Liver (tissue), 9 donors: ENCODE measurements around the gene FAM227B. TPM values are rescaled to one million over a fixed set of nuclear protein-coding genes. Genes with fewer than 3 reads are reported as not detected.

Experiments used
- DNase-seq: peaks from one replicate; pipeline ENCODE4 v3.0.0-alpha.2; 2017; ENCODE audit warnings: low spot score
- H3K27ac ChIP-seq, 2 donors: one replicate each; pipeline ENCODE4 v1.7.0; 2013; ENCODE audit warnings: inconsistent platforms in 2 of 2, low read length in 2 of 2, control low read depth in 1 of 2, low read depth in 1 of 2, mild to moderate bottlenecking in 1 of 2
- H3K27me3 ChIP-seq, 4 donors: one replicate each; pipeline versions ENCODE4 v1.6.1 to v1.7.0; 2013; ENCODE audit warnings: low read length in 3 of 4, inconsistent platforms in 1 of 4, mild to moderate bottlenecking in 1 of 4, moderate library complexity in 1 of 4; ENCODE audit not compliant: control insufficient read depth in 4 of 4, insufficient read depth in 4 of 4
- H3K36me3 ChIP-seq, 4 donors: one replicate each; pipeline versions ENCODE4 v1.6.1 to v1.7.0; 2013; ENCODE audit warnings: low read length in 3 of 4, mild to moderate bottlenecking in 3 of 4, low read depth in 1 of 4, moderate library complexity in 1 of 4; ENCODE audit not compliant: control insufficient read depth in 4 of 4, insufficient read depth in 3 of 4
- H3K4me1 ChIP-seq, 4 donors: one replicate each; pipeline versions ENCODE4 v1.6.1 to v1.7.0; 2013; ENCODE audit warnings: low read length in 3 of 4, mild to moderate bottlenecking in 3 of 4, moderate library complexity in 1 of 4; ENCODE audit not compliant: control insufficient read depth in 4 of 4, insufficient read depth in 4 of 4
- H3K4me3 ChIP-seq, 3 donors: one replicate each; pipeline versions ENCODE4 v1.6.1 to v1.7.0; 2013; ENCODE audit warnings: low read length in 3 of 3, control low read depth in 1 of 3, low read depth in 1 of 3, mild to moderate bottlenecking in 1 of 3
- H3K9ac ChIP-seq, 2 donors: one replicate each; pipeline ENCODE4 v1.7.0; 2013; ENCODE audit warnings: low read length in 2 of 2, mild to moderate bottlenecking in 2 of 2, moderate library complexity in 2 of 2, control low read depth in 1 of 2, low read depth in 1 of 2
- H3K9me3 ChIP-seq, 4 donors: one replicate each; pipeline versions ENCODE4 v1.6.1 to v1.7.0; 2013; ENCODE audit warnings: low read length in 3 of 4; ENCODE audit not compliant: control insufficient read depth in 4 of 4
- EGR1 ChIP-seq, 2 donors: IDR thresholded peaks; 2 replicates each; pipeline ENCODE4 v1.6.1; 2016 to 2018; ENCODE audit warnings: antibody characterized with exemption in 2 of 2, low read depth in 2 of 2
- FOXA1 ChIP-seq: IDR thresholded peaks from 2 replicates; pipeline ENCODE4 v1.6.1; 2016; ENCODE audit warnings: antibody characterized with exemption
- FOXA2 ChIP-seq: IDR thresholded peaks from 2 replicates; pipeline ENCODE4 v1.6.1; 2016; ENCODE audit warnings: antibody characterized with exemption
- GABPA ChIP-seq, 2 donors: IDR thresholded peaks in 1 of 2; conservative IDR thresholded peaks in 1 of 2; 2 replicates each; pipeline ENCODE4 v1.6.1; 2016; ENCODE audit warnings: antibody characterized with exemption in 2 of 2, mild to moderate bottlenecking in 1 of 2, moderate library complexity in 1 of 2
- HNF4A ChIP-seq, 2 donors: conservative IDR thresholded peaks; 2 replicates each; pipeline ENCODE4 v1.6.1; 2016; ENCODE audit warnings: antibody characterized with exemption in 2 of 2, mild to moderate bottlenecking in 2 of 2
- JUND ChIP-seq, 2 donors: IDR thresholded peaks; 2 replicates each; pipeline ENCODE4 v1.6.1; 2016; ENCODE audit warnings: antibody characterized with exemption in 2 of 2
- NR2F2 ChIP-seq: IDR thresholded peaks from 2 replicates; pipeline ENCODE4 v1.6.1; 2016; ENCODE audit warnings: antibody characterized with exemption
- RAD21 ChIP-seq, 2 donors: IDR thresholded peaks; 2 replicates each; pipeline ENCODE4 v1.6.1; 2016; ENCODE audit warnings: antibody characterized with exemption in 2 of 2, mild to moderate bottlenecking in 2 of 2
- RXRA ChIP-seq, 2 donors: IDR thresholded peaks; 2 replicates each; pipeline ENCODE4 v1.6.1; 2017 to 2018; ENCODE audit warnings: antibody characterized with exemption in 2 of 2, mild to moderate bottlenecking in 1 of 2
- SP1 ChIP-seq: IDR thresholded peaks from 2 replicates; pipeline ENCODE4 v1.6.1; 2018; ENCODE audit warnings: antibody characterized with exemption, mild to moderate bottlenecking
- TAF1 ChIP-seq: conservative IDR thresholded peaks from 2 replicates; pipeline ENCODE4 v1.6.1; 2016; ENCODE audit warnings: antibody characterized with exemption, mild to moderate bottlenecking
- YY1 ChIP-seq: IDR thresholded peaks from 2 replicates; pipeline ENCODE4 v1.6.1; 2016; ENCODE audit warnings: antibody characterized with exemption, mild to moderate bottlenecking
- WGBS: extraction: QIAGEN DNeasy Blood & Tissue Kit; methylation state at CpG from one replicate; pipeline ENCODE4 v1.1.7; 2013; 5-methylcytosine and 5-hydroxymethylcytosine counted together
- polyA plus RNA-seq, 2 donors: library from polyadenylated mRNA; stranded (reverse) in 1 of 2; unstranded in 1 of 2; fragments of 200-250 nt in 1 of 2; fragments of >200 nt in 1 of 2; fragmentation: Nextera tagmentation in 1 of 2; extraction: Ambion mirVana in 1 of 2; gene quantifications; one replicate each; pipeline versions ENCODE4 v1.2.1 to v1.2.3, GENCODE V29; 2013 to 2015
- total RNA-seq, 2 donors: library from RNA; depleted of rRNA; stranded (reverse); fragments of >200 nt; gene quantifications; one replicate each; pipeline ENCODE4 v1.2.3, GENCODE V29; 2014
- TF ChIP-seq, protein P1 (sequence below): IDR thresholded peaks from 2 replicates; pipeline ENCODE4 v1.6.1; 2016; ENCODE audit warnings: antibody characterized with exemption
- TF ChIP-seq, protein P2 (sequence below): IDR thresholded peaks from 2 replicates; pipeline ENCODE4 v1.6.1; 2016; ENCODE audit warnings: antibody characterized with exemption, mild to moderate bottlenecking
- TF ChIP-seq, protein P3 (sequence below): IDR thresholded peaks from 2 replicates; pipeline ENCODE4 v1.6.1; 2016; ENCODE audit warnings: antibody characterized with exemption
- TF ChIP-seq, protein P4 (sequence below): IDR thresholded peaks from 2 replicates; pipeline ENCODE4 v1.6.1; 2016; ENCODE audit warnings: antibody characterized with exemption
- TF ChIP-seq, protein P5 (sequence below): fragments of 150-350 bp; IDR thresholded peaks from 2 replicates; pipeline ENCODE4 v1.5.1; 2017; ENCODE audit warnings: improper control_type of control experiment, low read depth, low read length; ENCODE audit not compliant: missing input control
- donor health status: healthy.
- donor health status: healthy.
- donor health status: healthy.
- donor health status: healthy.
- donor health status: healthy.

Gene FAM227B
- total and polyA plus RNA-seq, 4 donors, result 1.3 to 5.1 (median 3.8) TPM

DNA sequence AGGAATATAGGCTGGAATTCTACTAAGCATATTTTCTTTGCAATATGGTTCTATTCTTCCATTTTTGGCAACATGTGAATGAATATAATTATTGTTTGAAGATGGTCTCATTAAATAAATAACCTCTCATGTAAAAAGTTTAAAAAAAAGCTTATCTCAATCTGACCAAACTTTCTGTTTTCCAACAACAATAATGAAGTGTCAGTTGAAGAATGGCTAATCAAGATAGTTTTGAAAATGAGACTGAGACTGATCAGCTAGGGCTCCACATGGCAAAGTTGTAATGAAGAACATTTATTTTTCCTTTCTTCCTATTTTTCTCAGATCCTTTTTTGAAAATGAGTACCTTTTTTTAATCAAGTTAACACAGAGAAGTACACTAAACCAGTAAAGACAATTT is 333.1 kb downstream of the FAM227B start:
- H3K27ac ChIP-seq, result no peak overlapping the region
- H3K9me3 ChIP-seq, result no peaks in the 10 kb centered on the region
- TF ChIP-seq YY1 (no peak), HNF4A (conservative IDR thresholded peaks at IDR 0.05) (no peak), EGR1 (IDR thresholded peaks at IDR 0.05; ENCODE audit: low read depth in 2 of 2) (no peak), NR2F2 (no peak), TAF1 (no peak), FOXA1 (no peak), FOXA2 (no peak), SP1 (no peak), GABPA (IDR thresholded peaks at IDR 0.05 in 1 of 2, conservative IDR thresholded peaks at IDR 0.05 in 1 of 2) (no peak)
- TF ChIP-seq, protein P1, sequence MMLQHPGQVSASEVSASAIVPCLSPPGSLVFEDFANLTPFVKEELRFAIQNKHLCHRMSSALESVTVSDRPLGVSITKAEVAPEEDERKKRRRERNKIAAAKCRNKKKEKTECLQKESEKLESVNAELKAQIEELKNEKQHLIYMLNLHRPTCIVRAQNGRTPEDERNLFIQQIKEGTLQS, result no peak
- TF ChIP-seq, protein P2, sequence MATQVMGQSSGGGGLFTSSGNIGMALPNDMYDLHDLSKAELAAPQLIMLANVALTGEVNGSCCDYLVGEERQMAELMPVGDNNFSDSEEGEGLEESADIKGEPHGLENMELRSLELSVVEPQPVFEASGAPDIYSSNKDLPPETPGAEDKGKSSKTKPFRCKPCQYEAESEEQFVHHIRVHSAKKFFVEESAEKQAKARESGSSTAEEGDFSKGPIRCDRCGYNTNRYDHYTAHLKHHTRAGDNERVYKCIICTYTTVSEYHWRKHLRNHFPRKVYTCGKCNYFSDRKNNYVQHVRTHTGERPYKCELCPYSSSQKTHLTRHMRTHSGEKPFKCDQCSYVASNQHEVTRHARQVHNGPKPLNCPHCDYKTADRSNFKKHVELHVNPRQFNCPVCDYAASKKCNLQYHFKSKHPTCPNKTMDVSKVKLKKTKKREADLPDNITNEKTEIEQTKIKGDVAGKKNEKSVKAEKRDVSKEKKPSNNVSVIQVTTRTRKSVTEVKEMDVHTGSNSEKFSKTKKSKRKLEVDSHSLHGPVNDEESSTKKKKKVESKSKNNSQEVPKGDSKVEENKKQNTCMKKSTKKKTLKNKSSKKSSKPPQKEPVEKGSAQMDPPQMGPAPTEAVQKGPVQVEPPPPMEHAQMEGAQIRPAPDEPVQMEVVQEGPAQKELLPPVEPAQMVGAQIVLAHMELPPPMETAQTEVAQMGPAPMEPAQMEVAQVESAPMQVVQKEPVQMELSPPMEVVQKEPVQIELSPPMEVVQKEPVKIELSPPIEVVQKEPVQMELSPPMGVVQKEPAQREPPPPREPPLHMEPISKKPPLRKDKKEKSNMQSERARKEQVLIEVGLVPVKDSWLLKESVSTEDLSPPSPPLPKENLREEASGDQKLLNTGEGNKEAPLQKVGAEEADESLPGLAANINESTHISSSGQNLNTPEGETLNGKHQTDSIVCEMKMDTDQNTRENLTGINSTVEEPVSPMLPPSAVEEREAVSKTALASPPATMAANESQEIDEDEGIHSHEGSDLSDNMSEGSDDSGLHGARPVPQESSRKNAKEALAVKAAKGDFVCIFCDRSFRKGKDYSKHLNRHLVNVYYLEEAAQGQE, result no peak
- TF ChIP-seq, protein P3, sequence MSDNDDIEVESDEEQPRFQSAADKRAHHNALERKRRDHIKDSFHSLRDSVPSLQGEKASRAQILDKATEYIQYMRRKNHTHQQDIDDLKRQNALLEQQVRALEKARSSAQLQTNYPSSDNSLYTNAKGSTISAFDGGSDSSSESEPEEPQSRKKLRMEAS, result no peak
- TF ChIP-seq, protein P4, sequence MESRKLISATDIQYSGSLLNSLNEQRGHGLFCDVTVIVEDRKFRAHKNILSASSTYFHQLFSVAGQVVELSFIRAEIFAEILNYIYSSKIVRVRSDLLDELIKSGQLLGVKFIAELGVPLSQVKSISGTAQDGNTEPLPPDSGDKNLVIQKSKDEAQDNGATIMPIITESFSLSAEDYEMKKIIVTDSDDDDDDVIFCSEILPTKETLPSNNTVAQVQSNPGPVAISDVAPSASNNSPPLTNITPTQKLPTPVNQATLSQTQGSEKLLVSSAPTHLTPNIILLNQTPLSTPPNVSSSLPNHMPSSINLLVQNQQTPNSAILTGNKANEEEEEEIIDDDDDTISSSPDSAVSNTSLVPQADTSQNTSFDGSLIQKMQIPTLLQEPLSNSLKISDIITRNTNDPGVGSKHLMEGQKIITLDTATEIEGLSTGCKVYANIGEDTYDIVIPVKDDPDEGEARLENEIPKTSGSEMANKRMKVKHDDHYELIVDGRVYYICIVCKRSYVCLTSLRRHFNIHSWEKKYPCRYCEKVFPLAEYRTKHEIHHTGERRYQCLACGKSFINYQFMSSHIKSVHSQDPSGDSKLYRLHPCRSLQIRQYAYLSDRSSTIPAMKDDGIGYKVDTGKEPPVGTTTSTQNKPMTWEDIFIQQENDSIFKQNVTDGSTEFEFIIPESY, result no peak
- TF ChIP-seq, protein P5, sequence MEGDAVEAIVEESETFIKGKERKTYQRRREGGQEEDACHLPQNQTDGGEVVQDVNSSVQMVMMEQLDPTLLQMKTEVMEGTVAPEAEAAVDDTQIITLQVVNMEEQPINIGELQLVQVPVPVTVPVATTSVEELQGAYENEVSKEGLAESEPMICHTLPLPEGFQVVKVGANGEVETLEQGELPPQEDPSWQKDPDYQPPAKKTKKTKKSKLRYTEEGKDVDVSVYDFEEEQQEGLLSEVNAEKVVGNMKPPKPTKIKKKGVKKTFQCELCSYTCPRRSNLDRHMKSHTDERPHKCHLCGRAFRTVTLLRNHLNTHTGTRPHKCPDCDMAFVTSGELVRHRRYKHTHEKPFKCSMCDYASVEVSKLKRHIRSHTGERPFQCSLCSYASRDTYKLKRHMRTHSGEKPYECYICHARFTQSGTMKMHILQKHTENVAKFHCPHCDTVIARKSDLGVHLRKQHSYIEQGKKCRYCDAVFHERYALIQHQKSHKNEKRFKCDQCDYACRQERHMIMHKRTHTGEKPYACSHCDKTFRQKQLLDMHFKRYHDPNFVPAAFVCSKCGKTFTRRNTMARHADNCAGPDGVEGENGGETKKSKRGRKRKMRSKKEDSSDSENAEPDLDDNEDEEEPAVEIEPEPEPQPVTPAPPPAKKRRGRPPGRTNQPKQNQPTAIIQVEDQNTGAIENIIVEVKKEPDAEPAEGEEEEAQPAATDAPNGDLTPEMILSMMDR, result no peak
- H3K9ac ChIP-seq, result no peak overlapping the region
- no peaks in the 10 kb centered on the region for H3K4me1 ChIP-seq
- no peaks in the 10 kb centered on the region for H3K27me3 ChIP-seq
- DNase-seq, result no peak
- no peak overlapping the region for H3K4me3 ChIP-seq
- peaks cover 1 to 37% (median 32%) of the 10 kb centered on the region in 4 donors for H3K36me3 ChIP-seq

DNA sequence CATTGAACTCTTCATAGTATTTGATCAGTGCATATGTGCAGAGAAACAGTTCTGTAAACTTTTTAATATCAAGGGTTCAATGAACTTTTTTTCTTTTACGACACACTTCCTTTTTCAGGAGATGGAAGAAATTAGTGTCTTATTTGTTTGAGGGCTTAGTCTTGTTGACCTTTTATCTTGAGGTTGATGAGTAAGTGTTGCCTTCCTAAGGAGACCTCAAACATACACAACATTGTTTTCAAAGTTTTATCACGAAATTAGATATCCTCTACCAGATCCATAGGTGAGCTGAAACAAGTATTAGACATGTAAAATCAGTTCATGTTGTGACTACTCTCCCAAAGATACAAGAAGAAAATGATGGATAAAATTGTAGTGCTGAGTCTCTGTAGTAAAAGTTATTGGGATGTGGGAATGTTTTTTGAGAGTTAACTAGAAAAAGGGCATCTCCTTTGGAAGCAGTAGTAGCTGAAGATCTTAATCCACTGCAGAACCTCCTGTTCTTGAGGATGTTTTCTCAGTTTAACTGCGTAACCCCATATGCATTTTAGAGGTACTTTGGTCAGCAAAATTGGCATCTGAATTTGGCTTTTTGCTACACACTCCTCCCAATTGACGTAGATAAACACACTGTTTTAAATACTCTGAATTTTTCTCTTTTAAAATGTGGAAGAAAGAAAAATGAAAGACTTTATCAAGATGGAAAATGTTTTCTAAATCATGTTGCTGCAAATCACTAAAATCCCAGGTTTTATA is 333.8 kb downstream of the FAM227B start:
- DNase-seq, result no peak
- H3K9ac ChIP-seq, result no peak overlapping the region
- H3K4me1 ChIP-seq, result no peaks in the 10 kb centered on the region
- H3K36me3 ChIP-seq, result peaks cover 1 to 35% (median 28%) of the 10 kb centered on the region in 4 donors
- 87% methylated on average over 4 of the region's 4 CpGs for WGBS
- H3K27ac ChIP-seq, result no peak overlapping the region
- H3K9me3 ChIP-seq, result no peaks in the 10 kb centered on the region
- no peak overlapping the region for H3K4me3 ChIP-seq
- H3K27me3 ChIP-seq, result no peaks in the 10 kb centered on the region
- TF ChIP-seq HNF4A (conservative IDR thresholded peaks at IDR 0.05) (no peak), SP1 (no peak), RXRA (IDR thresholded peaks at IDR 0.05) (no peak), FOXA1 (no peak), TAF1 (no peak), YY1 (no peak), FOXA2 (no peak), RAD21 (IDR thresholded peaks at IDR 0.05) (no peak), GABPA (IDR thresholded peaks at IDR 0.05 in 1 of 2, conservative IDR thresholded peaks at IDR 0.05 in 1 of 2) (no peak), JUND (IDR thresholded peaks at IDR 0.05) (no peak), EGR1 (IDR thresholded peaks at IDR 0.05; ENCODE audit: low read depth in 2 of 2) (no peak)
- TF ChIP-seq, protein P3, result no peak
- TF ChIP-seq, protein P5, result no peak
- TF ChIP-seq, protein P4, result no peak
